ENCODE results near the gene ARHGAP22. TPM values are rescaled to one million over a fixed set of nuclear protein-coding genes. Genes with fewer than 3 reads are reported as not detected.

ARHGAP22 gene
- polyA plus RNA-seq, 1 experiment, result 7.2 TPM

DNA sequence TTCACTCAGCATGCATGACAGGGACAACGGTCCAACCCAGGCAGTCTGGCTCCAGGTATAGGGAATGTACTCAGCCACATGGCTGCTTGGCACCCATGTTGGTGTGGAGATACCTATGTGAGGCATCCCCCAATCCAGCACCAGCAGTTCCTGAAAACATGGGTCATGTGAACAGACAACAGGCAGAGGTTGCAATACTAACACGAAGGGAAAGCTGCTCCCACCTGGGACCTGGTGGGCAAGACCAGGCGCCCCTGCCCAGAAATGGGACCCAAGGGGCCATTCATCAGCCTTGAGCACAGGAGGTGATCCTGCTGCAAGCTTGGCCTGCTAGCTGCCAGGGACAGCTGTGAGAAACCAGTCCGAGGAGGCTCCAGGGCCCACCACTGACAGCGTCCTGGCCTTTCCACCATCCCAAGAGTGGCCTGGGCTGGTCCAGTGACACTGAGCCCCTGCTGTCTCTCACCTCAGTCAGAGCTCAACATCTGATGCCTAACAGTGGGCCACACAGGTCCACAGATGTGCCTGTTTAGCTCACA is 142.3 kb downstream of the ARHGAP22 start:
- no peak for TF ChIP-seq CTCF (IDR thresholded peaks at IDR 0.05; ENCODE audit: insufficient read depth, low read depth, low read length)
- Histone ChIP-seq H3K36me3 (ENCODE audit: control insufficient read depth, insufficient read depth, low read length) (no peaks in the 10 kb centered on the region; the same call in 1 of the 2 replicates), H3K27me3 (ENCODE audit: control insufficient read depth, insufficient read depth, low read length) (no peaks in the 10 kb centered on the region), H3K4me3 (ENCODE audit: low read depth, low read length) (no peak overlapping the region)
- CTCF ChIA-PET, result interaction anchor here (1.2 to 1.9 kb wide), 2 partner anchors 13 to 194 kb away, joined by 6 to 9 read pairs; no protein-coding TSS in a partner anchor
- DNase-seq (ENCODE audit: low read depth), result no peak
- POLR2A ChIA-PET, result no interaction called here

GRCh38 chr10:48461623-48462481 is 143.0 kb downstream of the ARHGAP22 start:
- DNase-seq (ENCODE audit: low read depth), result no peak
- TF ChIP-seq CTCF (IDR thresholded peaks at IDR 0.05; ENCODE audit: insufficient read depth, low read depth, low read length), result no peak
- CTCF ChIA-PET, result interaction anchor here (1.2 kb wide), 1 partner anchor 12 kb away, joined by 6 read pairs; no protein-coding TSS in a partner anchor
- H3K36me3 ChIP-seq (ENCODE audit: control insufficient read depth, insufficient read depth, low read length), result no peaks in the 10 kb centered on the region; the same call in 1 of the 2 replicates
- no peak overlapping the region for H3K4me3 ChIP-seq (ENCODE audit: low read depth, low read length)
- POLR2A ChIA-PET, result no interaction called here
- no peaks in the 10 kb centered on the region for H3K27me3 ChIP-seq (ENCODE audit: control insufficient read depth, insufficient read depth, low read length)

- CTCF ChIA-PET, result no interaction called here
- Histone ChIP-seq H3K4me3 (ENCODE audit: low read depth, low read length) (no peak overlapping the region), H3K27me3 (ENCODE audit: control insufficient read depth, insufficient read depth, low read length) (no peaks in the 10 kb centered on the region), H3K36me3 (ENCODE audit: control insufficient read depth, insufficient read depth, low read length) (no peaks in the 10 kb centered on the region; the same call in 1 of the 2 replicates)
- POLR2A ChIA-PET, result no interaction called here
- DNase-seq (ENCODE audit: low read depth), result no peak
- no peak for TF ChIP-seq CTCF (IDR thresholded peaks at IDR 0.05; ENCODE audit: insufficient read depth, low read depth, low read length)
Observed at GRCh38 chr10:48460182-48460581, 144.7 kb downstream of the ARHGAP22 start.

DNA sequence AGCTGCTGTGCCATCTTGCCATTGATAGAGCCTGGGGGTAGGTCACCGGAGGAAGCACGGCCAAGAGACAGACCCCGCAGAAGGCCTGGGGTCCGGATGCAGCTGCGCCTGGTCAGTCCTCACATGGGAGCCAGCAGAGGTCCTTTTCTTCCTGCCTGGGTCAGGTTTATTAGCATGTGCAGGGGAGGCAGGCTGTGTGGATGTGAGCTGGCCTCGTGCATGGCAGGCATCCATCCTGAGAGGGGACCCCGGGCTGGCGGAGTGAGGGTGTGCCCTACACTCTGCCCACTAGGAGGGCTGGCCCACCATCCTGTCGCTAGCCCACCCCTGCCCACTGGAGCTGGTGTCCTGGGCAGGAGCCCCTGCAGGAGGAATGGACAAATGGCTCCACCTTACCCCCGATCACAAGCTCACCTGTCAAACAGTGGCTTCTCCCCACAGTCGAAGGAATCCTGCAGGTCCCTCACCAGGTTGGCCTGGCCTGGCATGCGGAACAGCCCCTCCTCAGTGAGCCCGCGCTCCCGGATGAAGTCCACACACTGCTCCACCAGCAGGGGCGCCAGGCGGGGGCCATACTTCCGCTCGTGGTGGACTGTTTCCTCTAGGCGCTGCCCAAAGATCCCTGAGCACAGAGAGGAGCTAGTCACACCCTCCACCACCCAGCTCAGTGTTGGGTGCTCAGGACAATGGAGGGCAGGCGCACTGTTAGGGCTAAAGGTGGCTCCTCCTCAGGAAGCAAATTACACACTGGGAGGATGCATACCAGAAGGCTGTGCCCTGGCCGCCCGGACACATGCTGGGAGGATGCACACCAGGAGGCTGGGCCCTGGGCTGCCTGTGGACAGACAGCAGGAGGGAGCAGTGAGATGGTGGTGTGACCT is 145.4 kb downstream of the ARHGAP22 start:
- POLR2A ChIA-PET, result no interaction called here
- no peak for DNase-seq (ENCODE audit: low read depth)

More for the DNA sequence above, 145.4 kb downstream of the ARHGAP22 start:
- TF ChIP-seq CTCF (IDR thresholded peaks at IDR 0.05; ENCODE audit: insufficient read depth, low read depth, low read length), result no peak
- CTCF ChIA-PET, result interaction anchor here (1.1 kb wide), 1 partner anchor 65 kb away, joined by 3 read pairs; no protein-coding TSS in a partner anchor
- no peaks in the 10 kb centered on the region; the same call in 1 of the 2 replicates for H3K36me3 ChIP-seq (ENCODE audit: control insufficient read depth, insufficient read depth, low read length)
- no peaks in the 10 kb centered on the region for H3K27me3 ChIP-seq (ENCODE audit: control insufficient read depth, insufficient read depth, low read length)
- H3K4me3 ChIP-seq (ENCODE audit: low read depth, low read length), result no peak overlapping the region

Measured in BJ (cell line).